CD4-positive, alpha-beta T cell treated with Interferon alpha-2 for 1 hour (primary cell): ENCODE results near the gene CALHM6.

Experiments
- DNase-seq, 2 donors: peaks; one replicate each; pipeline ENCODE4 v3.0.0-alpha.2; 2020 to 2022

The CALHM6 gene

DNA sequence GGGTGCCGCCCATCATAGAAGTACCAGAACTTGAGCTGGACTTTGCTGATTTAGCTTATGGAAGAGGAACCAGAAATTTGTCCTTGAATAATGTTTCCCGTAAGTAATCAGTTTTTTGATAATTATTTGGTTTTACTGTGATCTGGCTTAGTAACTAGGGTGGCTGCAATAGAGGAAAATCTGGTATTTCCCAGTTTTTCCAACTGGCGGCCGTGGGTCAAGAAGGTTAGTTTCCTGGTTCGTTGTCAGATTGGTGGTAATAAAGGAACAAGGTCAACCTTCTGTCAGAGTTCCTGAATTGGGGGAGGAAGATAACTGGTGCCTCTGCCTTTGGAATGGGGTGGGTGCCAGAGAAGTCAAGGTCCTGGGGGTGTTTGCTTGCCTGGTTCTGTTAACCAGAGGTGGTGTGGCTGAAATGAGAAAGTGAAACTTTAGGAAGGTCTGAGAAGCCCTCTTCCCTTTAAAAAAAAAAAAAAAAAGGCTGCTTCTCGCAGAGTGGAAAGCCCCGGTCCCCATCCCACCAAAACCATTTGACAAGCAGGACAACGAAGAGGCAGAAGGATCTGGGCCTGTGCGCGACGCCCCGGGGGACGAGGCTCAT lies at the start of gene CALHM6:
TSS of gene CALHM6 (plus strand) at position 45 of the 601 bp plus-strand sequence. CDS start at position 600, 555 bp downstream.
- no peak for DNase-seq

DNA sequence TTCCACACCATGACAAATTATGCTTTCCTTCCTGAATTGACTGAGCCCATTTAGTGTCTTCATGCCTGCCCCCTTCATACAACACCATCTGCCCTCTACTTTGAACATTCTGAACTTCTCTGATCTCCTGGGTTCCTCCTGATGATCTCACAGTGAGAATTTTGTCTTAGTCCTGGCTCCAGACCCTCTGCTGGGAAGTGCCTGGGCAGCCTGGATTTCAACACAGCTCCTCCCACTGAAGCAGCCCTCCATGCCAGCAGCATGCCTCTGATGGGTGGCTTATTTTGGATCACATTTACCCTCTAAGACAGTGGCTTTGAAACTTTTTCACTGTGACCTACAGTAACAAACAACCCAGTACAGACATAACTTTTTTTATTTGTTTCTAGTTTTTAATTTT lies 48.9 kb upstream of the CALHM6 start:
- DNase-seq: no peak

DNA sequence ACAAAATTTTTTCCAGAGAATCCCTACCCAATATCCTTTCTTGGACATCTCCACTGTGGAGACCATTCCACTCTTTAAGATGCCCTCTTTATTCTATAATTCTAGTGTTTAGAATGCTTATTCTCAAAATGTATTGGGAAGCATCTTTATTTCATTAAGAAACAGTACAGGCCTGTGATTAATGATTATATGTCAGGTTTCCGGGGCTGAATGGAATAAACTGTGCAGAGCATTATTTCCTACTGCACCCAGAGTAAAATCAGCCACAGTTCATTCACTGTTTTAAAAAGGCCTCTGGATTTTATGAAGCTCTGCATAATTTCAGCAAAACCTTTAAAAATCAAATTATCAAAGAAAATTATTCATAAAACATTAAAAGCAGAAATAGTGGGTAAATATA lies 47.8 kb upstream of the CALHM6 start:
- DNase-seq: no peak

DNA sequence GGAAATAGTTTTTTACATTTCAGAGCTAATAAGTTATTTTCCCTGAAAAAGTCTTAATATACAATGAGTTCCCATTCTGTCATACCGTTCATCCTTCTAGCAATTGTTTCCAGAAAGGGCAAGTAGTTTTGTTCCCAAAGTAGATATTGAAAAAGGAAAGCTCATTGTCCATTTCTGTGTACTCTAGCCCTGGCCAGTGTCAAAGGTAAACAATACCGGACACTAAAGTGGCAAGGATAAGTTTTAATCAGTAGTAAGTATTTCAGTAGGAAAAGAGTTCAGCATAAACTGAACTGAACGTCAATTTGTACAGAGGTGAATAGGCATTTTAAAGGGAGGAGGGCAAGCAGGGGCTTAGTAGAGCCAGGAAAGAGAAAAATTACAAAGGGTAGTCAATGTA lies 43.5 kb upstream of the CALHM6 start:
- no peak for DNase-seq

DNA sequence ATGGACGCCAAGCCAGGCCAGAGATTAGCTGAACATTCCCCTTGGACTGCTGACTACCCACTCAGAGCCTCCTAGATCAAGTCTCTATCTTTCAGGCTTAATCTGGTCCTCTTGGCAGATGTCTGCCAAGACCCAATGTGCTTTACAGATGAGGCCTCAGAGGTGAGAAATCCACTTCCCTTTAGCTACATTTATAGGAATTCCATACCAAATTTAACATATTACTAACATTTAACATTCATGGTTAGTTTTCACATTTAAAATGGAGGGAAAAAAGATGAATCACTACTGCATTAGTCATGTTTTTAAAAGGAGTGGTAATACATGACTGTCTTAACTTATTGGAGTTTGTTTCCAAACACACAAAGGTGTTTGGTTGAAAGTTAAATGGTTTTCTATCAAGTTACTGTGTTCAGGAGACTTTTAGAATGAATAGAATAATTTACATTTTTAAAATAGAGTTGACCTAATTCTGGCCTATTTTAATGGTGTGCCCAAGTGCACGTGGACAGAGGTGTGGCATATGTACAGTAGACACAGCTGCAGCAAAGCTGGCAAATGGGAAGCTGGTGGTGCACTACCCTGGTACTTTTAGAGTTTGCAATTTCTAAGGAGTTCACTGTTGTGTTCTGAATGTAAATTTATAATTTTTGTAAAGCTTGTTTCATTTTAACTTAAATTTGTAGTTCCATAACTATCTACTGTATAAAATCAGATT lies 41.9 kb upstream of the CALHM6 start:
- DNase-seq: no peak

DNA sequence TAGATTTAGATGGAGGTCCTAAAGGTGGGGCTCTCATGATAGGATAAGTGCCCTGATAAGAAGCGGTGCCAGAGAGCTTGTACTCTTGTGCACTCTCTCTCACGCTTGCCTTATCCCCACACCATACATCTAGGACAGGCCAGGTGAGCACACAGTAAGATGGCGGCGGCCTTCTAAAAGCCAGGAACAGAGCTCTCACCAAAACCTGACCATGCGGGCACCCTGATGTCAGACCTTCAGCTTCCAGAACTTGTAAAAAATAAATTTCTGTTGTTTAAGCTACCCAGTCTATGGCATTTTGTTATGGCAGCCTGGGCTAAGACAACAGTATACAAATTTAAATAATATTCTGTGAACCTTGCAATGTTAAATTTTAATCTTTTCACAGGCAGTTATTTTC lies 40.8 kb upstream of the CALHM6 start:
- no peak for DNase-seq

DNA sequence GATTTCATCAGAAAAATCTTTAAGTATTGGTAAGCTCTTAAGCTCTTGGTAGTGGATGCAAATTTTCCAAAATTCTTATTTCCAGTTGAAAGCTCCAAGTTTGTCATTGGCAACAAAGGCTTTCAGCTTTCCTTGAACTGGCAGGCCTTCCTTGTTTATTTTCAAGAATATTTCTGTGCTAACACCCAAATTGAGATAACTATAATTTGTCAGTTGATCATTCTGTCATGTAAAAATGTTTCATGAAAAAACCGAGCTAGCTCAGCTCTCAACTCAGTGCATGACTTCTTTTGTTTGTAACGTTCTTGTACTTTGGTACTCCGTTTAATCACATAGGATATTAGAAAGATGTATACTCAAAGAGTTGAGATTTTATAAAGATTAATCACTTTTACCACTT lies 38.9 kb upstream of the CALHM6 start:
- no peak for DNase-seq

DNA sequence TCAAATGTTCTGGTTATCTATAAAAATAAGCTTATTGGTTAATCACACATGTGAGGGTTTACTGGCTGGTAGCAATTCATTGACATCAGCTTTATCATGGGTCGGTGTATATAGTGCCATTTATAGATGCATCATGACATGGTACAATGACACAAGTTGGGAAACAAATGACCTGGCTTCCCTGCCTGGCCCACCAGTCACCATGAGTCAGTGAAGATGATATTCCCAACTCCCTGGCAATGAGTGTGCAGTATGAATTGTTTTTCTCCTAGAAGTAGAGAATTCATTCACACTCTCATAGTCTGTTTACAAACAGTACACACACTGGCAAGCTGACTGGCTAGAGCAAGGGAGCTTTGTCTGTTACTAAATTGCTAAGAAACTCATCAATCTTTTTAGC lies 37.2 kb upstream of the CALHM6 start:
- DNase-seq: no peak

DNA sequence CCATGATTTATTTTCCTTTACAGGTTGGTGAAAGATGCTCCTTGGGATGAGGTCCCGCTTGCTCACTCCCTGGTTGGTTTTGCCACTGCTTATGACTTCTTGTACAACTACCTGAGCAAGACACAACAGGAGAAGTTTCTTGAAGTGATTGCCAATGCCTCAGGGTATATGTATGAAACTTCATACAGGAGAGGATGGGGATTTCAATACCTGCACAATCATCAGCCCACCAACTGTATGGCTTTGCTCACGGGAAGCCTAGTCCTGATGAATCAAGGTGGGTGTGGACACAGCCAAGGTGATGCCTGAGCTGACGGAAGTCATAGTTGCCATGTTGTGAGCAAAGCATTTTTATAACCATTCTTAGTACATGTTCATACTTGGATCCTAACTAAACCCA lies 34.6 kb upstream of the CALHM6 start:
- DNase-seq: no peak

DNA sequence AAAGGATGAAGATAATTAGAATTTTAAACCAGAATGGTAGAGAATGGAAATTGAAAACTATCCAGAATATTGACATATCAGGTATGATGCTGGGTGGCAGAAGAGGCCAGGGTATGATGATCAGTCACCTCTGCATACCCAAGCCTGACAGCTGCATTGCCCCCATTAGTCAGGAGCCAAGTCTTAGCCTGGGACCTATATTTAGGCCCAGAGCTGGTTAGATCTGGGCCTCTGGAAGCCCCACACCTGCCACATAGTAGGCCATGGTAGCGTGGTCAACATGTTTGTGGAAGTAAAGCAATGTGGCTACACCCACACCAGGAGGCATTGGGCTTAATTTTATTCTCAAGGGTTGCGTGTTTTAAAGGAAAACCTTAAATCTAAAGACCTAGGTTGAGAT lies 32.1 kb upstream of the CALHM6 start:
- DNase-seq: no peak

DNA sequence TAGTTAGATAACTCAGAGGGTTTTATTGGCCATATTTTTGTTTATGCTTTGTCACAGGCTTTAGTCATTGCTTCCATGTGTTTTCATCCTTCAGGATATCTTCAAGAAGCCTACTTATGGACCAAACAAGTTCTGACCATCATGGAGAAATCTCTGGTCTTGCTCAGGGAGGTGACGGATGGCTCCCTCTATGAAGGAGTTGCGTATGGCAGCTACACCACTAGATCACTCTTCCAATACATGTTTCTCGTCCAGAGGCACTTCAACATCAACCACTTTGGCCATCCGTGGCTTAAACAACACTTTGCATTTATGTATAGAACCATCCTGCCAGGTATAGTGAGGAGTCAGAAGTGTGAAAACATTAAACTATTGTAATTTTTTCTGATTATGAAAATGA lies 30.3 kb upstream of the CALHM6 start:
- DNase-seq: no peak

DNA sequence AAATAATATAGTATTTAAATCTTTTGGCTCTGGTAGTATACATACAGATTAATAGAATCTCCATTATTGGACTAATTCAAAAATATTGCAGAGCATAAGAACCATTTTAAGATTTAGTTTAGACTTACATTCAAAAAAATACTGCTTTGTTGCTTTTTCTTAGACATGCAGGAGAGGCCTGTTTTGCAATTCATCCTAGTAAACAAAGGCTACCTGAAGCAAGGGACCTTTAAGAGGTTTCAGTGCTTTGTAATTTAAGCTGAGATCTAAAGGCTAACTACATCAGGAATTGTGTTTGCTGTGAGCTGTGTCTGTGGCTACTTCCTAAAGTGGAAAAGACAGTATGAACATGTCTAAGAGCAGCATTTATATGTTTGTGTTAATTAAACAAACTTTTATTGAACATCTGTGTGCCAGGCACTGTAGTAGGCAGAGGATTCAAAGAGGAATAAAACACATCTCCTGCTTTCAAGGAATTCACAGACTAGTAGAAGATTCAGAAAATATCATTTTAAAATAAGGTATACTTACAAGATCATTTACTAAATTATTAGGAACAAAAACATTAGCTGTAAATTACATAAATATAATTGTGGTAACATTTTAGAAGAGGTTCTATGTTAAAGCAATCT lies 29.1 kb upstream of the CALHM6 start:
- no peak for DNase-seq

DNA sequence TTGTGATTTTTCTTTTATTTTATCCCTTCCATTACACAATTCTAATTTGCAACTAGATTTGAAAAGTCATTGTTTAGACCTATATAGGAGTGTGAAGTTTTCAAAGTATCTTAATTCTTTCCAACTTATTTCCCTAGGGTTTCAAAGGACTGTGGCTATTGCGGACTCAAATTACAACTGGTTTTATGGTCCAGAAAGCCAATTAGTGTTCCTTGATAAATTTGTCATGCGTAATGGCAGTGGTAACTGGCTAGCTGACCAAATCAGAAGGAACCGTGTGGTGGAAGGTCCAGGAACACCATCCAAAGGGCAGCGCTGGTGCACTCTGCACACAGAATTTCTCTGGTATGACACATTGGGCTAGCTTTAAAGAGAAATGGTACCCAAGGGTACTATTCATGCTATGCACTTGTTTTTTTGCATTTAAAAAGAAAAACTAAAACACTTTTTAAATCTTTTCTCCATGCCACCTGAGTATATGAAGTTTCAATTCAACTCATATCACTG lies 27.9 kb upstream of the CALHM6 start:
- DNase-seq: no peak

DNA sequence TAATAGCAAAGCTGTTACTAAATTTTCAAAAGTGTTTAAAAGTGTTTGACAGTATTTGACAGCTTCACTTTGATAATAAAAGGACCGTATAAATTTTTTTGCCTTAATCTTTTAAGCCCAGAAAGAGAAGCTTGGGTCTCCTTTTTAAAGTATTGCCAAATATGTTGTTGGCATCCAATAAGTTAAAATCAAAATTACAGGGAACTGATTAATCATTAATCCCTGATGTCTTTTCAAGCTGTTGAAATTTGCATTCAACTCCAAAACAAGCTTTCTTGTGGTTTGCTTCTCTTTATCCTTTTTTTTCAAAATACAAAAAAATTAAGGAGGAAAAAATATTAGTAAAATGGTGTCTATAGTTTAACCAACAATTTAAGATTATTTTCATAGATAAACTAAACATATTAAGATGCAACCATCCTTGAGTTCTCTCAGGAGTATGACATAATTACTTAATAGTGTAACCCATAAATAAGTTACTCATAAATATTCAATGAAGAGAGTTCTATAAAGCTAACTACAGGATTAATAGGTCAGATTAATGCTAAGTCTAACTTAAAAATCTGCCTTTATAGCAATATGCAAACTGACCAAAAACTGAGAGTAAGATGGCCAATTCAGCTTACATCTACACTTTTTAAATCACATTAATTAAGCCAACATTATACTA lies 27.0 kb upstream of the CALHM6 start:
- DNase-seq: no peak

DNA sequence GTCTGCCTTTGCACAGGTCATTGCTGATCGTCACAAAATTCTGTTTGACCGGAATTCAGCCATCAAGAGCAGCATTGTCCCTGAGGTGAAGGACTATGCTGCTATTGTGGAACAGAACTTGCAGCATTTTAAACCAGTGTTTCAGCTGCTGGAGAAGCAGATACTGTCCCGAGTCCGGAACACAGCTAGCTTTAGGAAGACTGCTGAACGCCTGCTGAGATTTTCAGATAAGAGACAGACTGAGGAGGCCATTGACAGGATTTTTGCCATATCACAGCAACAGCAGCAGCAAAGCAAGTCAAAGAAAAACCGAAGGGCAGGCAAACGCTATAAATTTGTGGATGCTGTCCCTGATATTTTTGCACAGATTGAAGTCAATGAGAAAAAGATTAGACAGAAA lies 24.6 kb upstream of the CALHM6 start:
- DNase-seq: no peak

DNA sequence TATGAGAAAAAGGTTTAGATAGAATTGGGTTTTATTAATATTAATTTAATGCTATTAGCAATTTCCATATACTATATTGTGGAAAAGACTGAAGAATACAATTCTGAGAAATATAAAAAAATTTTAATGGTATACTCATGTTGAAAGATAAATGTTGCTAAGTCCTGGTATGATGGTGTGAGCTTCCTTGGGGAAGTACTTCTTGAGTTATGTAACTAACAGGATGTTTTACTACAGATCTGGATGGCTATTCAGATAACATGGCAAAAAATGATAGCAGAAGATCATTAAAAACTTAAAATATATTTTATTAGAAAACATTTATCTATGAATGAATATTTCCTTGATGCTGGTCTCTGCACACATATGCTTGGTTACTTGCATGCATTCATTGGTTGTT lies 23.5 kb upstream of the CALHM6 start:
- no peak for DNase-seq

DNA sequence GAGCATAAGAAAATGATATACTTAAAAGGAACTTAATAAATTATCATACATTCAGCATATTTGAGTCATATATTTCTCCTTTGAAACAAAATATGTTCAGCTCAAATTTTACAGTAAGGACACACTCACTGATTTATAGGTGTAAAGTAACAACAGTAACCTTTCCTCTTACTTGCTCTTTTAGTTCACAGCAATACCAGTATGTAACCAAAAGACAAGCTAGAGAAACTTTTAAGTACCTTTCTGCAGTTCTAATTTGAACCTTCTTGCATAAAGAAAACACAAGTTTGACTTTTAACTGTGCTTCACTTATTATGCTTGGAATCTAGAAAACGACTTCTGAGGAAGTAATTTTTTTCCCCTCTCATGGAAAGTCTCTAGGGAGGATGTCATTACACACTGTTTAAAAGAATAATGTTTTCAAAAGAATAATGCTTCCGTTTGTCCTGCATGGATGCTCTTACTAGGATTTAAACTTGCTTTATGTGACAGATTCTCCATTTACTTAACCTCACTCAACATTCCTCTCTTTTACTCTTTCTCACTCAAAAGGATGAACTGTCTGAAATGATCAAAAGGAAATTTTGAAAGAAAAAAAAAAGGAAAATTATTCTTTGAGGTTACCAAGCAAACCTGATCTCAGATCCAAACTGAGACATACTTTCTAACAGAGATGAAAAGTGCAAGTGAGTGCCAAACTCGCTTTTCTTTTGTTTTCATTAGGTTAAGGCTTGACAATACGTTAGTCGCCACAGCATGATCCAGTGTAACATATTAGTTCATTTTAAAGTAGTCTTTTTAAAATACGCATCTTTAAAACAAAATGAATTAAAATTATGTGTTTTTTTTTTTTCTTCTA lies 22.4 kb upstream of the CALHM6 start:
- no peak for DNase-seq

DNA sequence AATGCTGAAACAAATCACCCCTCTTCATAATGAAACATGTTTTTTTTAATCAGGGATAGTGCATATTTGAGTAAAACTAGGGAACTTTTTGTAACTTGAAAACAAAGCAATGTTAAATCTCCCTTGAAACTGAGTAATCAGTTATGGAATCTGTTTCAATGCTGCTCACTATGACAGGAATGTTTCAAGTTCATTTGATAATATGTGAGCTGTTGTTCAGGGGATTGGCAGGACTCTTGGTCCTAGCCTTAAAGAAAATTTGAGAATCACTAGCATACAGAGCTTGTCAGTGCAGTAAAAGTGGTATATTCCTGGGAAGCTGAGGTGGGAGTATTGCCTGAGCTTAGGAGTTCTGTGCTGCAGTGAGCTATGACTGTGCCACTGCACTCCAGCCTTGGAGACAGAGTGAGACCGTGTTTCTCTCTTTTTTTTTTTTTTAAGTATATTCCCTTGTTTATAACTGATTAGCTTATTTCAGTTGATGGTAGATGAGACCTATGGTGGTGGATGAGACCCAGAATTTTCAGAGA lies 21.6 kb upstream of the CALHM6 start:
- no peak for DNase-seq

DNA sequence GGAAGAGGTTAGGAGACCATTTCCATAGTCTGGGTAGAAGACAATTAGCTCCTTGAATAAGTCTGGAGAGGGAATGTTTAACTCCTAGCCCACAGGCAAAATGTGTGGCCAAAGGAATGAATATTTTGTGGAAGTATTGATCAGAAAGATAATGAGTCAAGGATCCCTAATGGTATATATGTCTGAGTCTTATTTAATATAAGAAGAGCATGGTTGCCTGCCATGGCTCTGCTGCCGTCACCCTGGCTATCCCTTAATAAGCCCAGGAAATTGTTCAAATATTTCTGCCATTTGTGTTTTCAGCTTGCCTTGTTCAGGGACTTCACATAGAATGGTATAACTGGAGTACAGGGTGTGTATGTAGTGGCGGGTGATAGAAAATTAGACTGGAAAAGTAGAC lies 18.1 kb upstream of the CALHM6 start:
- no peak for DNase-seq

DNA sequence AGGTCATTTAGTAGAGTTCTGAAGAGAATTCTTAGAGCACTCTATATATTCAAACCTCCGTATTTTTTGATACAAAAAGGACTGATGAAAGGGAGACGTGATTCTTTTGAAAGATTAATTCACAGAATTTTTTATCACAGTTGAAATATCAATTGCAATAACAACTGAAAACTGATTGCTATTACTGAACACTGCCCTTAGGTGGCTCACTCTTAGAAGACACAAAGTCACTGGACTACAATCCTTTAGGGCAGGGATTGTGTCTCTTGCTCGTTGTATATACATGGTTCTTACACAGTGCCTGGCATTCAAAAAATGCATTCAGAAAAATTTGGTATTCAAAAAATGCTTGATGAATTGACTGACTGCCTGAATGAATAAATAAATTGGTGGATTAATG lies 17.1 kb upstream of the CALHM6 start:
- DNase-seq: peak in 1 of 2 donors; percentile 36

DNA sequence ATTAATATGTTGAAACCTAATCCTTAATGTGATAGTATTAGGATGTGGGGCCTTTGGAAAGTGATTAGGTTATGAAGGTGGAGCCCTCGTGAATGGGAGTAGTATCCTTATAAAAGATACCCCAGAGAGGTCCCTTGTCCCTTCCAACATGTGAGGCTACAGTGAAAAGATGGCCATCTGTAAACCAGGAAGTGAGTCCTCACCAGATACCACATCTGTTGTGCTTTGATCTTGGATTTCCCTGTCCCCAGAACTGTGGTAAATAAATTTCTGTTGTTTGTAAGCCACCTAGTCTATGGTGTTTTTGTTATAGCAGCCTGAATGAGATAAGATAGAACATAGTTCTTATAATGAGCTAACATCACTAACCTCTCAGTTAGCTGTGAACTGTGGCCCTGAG lies 16.6 kb upstream of the CALHM6 start:
- DNase-seq: no peak

DNA sequence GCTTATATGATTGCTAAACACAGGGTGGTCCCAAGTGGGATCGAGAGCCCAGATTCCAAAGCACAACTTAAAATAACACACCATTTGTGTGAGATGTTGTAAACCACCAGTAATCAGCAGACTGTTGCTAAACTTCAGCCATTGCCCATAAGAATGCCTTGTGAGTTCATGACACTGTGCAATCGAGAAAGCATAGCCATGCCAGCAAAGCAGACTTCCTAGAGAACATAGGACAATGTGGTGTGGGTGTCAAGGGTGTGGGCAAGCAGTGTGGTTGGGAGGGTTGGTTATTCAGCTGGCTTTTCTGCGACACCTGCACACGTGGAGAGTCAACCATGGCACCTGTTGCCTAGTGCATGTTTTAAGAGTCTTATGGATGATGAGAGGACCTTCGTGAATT lies 16.1 kb upstream of the CALHM6 start:
- no peak for DNase-seq

DNA sequence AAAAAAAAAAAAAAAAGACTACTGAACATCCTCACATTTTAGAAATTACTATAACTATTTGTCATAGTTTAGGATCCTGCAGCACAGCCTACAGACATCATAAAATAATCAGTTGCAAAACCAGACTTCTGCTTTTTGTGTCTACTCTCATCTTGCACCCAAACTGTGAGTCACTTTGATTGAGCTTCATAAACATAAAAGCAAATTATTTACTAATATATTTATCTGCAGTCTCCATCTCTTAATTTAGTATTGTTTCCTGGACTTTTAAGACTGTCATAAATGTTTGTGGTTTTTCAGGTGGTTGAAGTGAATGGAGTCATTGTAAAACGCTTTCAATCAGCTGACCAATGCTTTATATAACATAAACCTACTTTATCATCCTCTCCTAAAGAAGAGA lies 14.8 kb upstream of the CALHM6 start:
- DNase-seq: no peak
